Cardiac muscle cell (in vitro differentiated cells and primary cell): Measurements from ENCODE around the gene OR6S1. TPM values are rescaled to one million over a fixed set of nuclear protein-coding genes. Genes with fewer than 3 reads are reported as not detected.

ENCODE experiments used
- DNase-seq, 2 donors: peaks; one replicate each; pipeline versions ENCODE4 v3.0.0 to v3.0.0-alpha.2; 2010 to 2017; ENCODE audit warnings: low read depth in 1 of 2, low spot score in 1 of 2
- H3K27ac ChIP-seq: fragments of 200-600 bp; sonication (generic); 2 replicates; pipeline ENCODE4 v1.5.1; 2016
- H3K27me3 ChIP-seq: fragments of 200-600 bp; sonication (generic); 2 replicates; pipeline ENCODE4 v1.6.0; 2016; ENCODE audit warnings: control low read depth
- H3K36me3 ChIP-seq: fragments of 200-600 bp; sonication (generic); 2 replicates; pipeline ENCODE4 v1.5.1; 2016; ENCODE audit warnings: control low read depth
- H3K4me1 ChIP-seq: fragments of 200-600 bp; sonication (generic); 2 replicates; pipeline ENCODE4 v1.8.1; 2017; ENCODE audit warnings: low read depth, mild to moderate bottlenecking, mixed run types
- H3K4me3 ChIP-seq: fragments of 200-600 bp; sonication (generic); 2 replicates; pipeline ENCODE4 v1.5.1; 2016; ENCODE audit warnings: mild to moderate bottlenecking
- H3K9me3 ChIP-seq: fragments of 200-600 bp; sonication (generic); 2 replicates; pipeline ENCODE4 v1.5.1; 2017; ENCODE audit warnings: low read depth, mild to moderate bottlenecking, control low read depth
- polyA plus RNA-seq: library from polyadenylated mRNA; unstranded; fragments of >200 nt; fragmentation: Nextera tagmentation; extraction: Ambion mirVana; gene quantifications from 2 replicates; pipeline ENCODE4 v1.2.1, GENCODE V29; 2016
- total RNA-seq: library from RNA; depleted of rRNA; stranded (reverse); fragments of >200 nt; gene quantifications from 2 replicates; pipeline ENCODE4 v1.2.3, GENCODE V29; 2016
- TF ChIP-seq, protein P1 (sequence below): IDR thresholded peaks from 2 replicates; pipeline ENCODE4 v1.5.1; 2012; ENCODE audit warnings: low read depth, mild to moderate bottlenecking, low read length

OR6S1 gene
- total and polyA plus RNA-seq, 2 experiments from 2014 or later = not detected

DNA sequence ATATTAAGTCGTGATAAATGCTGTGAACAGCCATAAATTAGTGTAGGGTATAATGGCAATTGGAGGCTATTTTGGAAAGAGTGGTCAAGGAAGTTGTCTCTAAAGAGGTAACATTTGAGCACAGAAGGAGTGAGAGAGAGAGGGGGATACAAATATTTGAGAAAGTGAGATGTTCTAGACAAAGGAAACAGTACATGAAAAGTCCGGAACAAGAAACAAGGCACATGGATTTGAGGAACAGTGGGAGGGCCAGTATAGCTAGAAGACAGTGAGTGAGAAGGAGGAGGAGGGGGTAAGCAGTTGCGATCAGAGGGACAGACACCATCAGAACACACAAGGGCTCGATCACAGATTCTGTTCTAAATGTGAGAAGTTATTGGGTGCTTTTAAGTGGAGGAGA lies 30.2 kb downstream of the OR6S1 start:
- no peak overlapping the region for H3K27ac ChIP-seq
- DNase-seq = no peak
- TF ChIP-seq, protein P1, sequence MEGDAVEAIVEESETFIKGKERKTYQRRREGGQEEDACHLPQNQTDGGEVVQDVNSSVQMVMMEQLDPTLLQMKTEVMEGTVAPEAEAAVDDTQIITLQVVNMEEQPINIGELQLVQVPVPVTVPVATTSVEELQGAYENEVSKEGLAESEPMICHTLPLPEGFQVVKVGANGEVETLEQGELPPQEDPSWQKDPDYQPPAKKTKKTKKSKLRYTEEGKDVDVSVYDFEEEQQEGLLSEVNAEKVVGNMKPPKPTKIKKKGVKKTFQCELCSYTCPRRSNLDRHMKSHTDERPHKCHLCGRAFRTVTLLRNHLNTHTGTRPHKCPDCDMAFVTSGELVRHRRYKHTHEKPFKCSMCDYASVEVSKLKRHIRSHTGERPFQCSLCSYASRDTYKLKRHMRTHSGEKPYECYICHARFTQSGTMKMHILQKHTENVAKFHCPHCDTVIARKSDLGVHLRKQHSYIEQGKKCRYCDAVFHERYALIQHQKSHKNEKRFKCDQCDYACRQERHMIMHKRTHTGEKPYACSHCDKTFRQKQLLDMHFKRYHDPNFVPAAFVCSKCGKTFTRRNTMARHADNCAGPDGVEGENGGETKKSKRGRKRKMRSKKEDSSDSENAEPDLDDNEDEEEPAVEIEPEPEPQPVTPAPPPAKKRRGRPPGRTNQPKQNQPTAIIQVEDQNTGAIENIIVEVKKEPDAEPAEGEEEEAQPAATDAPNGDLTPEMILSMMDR = no peak

DNA sequence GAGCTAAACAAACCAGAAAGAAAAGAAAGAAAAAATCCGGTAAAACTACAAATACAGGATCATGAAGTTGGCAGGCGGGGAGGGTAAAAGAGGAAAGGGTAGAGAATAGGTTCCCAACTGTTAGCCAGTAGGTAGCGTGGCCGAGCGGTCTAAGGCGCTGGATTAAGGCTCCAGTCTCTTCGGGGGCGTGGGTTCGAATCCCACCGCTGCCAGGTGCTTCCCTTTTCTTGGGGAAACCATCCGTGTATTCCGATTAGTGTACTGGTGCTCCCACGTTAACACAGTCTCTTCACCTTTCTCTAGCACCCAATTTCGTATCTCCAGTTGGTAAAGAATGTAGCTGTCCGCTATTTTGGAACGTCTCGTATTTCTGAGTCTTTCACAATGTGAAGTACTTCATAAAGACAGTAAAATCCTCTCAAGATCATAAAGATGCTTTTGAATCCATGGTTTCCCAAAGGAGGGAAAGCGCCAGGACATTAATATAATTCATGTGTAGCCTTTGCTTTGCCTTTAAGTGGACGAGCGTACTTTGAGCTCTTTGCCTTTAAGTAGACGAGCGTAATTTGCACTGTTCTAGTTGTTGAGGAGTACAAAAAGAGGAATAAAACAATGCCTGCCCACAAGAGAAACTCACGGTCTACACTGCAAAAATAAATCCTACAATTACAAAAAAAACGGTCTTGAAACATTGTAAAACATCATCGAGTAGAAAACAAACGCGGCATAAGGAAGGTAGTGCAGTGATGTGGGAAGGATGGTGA lies 31.3 kb downstream of the OR6S1 start:
- no peaks in the 10 kb centered on the region for H3K36me3 ChIP-seq
- no peaks in the 10 kb centered on the region for H3K9me3 ChIP-seq
- H3K27me3 ChIP-seq = no peaks in the 10 kb centered on the region
- no peak overlapping the region for H3K27ac ChIP-seq
- TF ChIP-seq, protein P1 = no peak
- H3K4me3 ChIP-seq = peak overlapping the region; percentile 96
- H3K4me1 ChIP-seq = peaks cover 5% of the 10 kb centered on the region
- peak; percentile 69 to 80 for DNase-seq

More for the DNA sequence above, 30.2 kb downstream of the OR6S1 start:
- H3K4me1 ChIP-seq = peaks cover 5% of the 10 kb centered on the region
- no peaks in the 10 kb centered on the region for H3K36me3 ChIP-seq
- no peaks in the 10 kb centered on the region for H3K27me3 ChIP-seq
- no peaks in the 10 kb centered on the region for H3K9me3 ChIP-seq
- H3K4me3 ChIP-seq = no peak overlapping the region

DNA sequence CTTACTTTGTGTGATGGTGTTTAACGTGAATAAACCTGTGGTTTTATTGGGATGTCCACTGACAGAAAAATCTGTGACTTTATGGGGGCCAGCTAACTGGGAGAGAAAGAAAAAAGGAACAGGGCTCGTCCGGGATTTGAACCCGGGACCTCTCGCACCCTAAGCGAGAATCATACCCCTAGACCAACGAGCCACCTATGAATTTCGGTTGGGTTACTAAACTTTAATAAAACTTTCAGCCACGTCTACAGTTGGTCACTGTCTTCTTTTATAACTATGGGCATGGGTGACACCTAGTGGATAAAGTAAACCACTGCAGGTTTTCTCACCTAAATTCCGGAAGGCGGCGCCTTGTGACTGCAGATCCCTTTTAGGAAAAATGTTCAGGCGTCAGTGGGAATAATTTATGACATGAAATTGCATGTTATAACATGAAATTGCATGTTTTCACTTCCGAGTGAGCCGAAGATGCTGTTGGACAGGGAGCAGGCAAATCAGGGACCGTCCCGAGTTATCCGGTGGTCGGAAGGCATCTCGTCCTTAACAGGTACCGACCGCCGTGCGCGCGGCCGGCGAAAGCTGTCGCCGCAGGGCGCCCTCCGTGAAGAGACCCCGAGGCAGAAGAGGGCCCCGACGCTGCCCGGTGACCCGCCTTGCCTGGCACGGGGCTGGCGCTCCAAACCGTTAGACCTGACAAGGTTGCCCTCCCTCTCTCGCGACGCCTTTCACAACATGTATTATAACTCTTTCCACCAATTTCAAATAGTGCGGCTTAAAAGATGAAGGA lies 32.1 kb downstream of the OR6S1 start:
- no peaks in the 10 kb centered on the region for H3K27me3 ChIP-seq
- DNase-seq = peak; percentile 88 to 93
- no peaks in the 10 kb centered on the region for H3K36me3 ChIP-seq
- no peaks in the 10 kb centered on the region for H3K9me3 ChIP-seq
- TF ChIP-seq, protein P1 = peak; percentile 86
- H3K27ac ChIP-seq = no peak overlapping the region
- peak overlapping the region; percentile 96 for H3K4me3 ChIP-seq
- H3K4me1 ChIP-seq = peaks cover 2% of the 10 kb centered on the region

DNA sequence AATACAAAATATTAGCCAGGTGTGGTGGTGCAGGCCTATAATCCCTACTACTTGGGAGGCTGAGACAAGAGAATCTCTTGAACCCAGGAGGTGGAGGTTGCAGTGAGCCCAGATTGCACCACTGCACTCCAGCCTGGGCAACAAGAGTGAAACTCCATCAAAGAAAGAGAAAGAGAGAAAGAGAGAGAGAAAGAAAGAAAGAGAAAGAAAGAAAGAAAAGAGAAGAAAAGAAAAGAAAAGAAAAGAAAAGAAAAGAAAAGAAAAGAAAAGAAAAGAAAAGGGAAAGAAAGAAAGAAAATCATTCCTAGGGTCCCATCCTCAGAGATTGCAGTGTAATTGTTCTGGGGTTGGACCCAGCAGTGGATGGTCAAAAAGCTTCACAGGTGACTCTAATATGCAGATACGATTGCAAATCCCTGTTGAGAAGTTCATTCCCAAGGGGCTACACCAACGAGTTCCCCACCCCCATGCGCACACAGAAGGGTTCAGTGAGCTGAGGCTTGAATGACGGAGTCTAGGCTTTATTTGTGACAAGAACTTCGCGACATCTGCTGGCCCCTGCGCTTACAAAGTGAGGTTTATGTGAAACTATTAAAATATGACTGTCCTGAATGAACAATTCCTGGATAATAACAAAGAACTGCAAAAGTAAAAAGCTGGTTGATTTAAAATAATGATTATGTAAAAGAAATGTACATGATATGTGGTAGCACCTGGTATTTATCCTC lies 32.9 kb downstream of the OR6S1 start:
- TF ChIP-seq, protein P1 = no peak
- Histone ChIP-seq H3K27ac (no peak overlapping the region), H3K4me1 (no peaks in the 10 kb centered on the region), H3K9me3 (no peaks in the 10 kb centered on the region), H3K27me3 (no peaks in the 10 kb centered on the region), H3K4me3 (no peak overlapping the region), H3K36me3 (no peaks in the 10 kb centered on the region)
- no peak for DNase-seq

DNA sequence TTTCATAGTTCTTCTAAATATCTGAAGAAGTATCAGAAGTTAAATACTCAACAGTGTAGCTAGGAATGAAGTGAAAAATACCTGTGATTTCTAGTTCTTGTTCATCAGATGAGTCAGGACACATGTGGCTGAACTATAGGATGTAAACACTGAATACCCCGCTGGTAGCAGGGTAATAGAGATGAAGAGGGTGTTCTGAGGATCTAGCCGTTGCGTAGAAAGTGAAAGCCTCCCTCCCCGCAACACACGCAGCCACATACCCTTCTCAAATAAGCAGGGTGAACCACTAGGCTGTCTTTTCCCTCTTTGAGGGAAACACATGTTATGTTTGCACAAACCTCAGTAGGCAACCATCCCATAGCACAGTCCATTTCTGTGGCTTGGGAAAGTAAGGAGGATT lies 33.9 kb downstream of the OR6S1 start:
- Histone ChIP-seq H3K4me3 (no peak overlapping the region), H3K4me1 (no peaks in the 10 kb centered on the region), H3K27me3 (no peaks in the 10 kb centered on the region), H3K27ac (no peak overlapping the region), H3K36me3 (no peaks in the 10 kb centered on the region), H3K9me3 (no peaks in the 10 kb centered on the region)
- TF ChIP-seq, protein P1 = no peak
- DNase-seq = no peak
